TTC549 (cell line): ENCODE measurements around the gene CES1.
"Not testable (repeated sequence)": the region's sequence is repeated elsewhere in the genome, so short reads cannot be mapped to it uniquely, and the experiment has no call there.

Experiments used
- FAIRE-seq: peaks from 2 replicates; lab custom pipeline; 2012; peaks lifted over from hg19 to GRCh38; lab: Jason Lieb, UNC

Gene CES1

GRCh38 chr16:55790240-55790639, 42.7 kb downstream of the CES1 start:
- FAIRE-seq = not testable (repeated sequence)

GRCh38 chr16:55782793-55783091, 50.2 kb downstream of the CES1 start:
- FAIRE-seq = not testable (repeated sequence)

GRCh38 chr16:55782091-55782792, 50.7 kb downstream of the CES1 start:
- FAIRE-seq = not testable (repeated sequence)

GRCh38 chr16:55781456-55781855, 51.4 kb downstream of the CES1 start:
- FAIRE-seq = not testable (repeated sequence)

GRCh38 chr16:55780095-55780407, 52.8 kb downstream of the CES1 start:
- FAIRE-seq = not testable (repeated sequence)

GRCh38 chr16:55779402-55780094, 53.3 kb downstream of the CES1 start:
- no peak for FAIRE-seq

- no peak for FAIRE-seq
Measured at GRCh38 chr16:55778757-55779156, 54.1 kb downstream of the CES1 start.

- FAIRE-seq = no peak
Measured at GRCh38 chr16:55775857-55776256, 57.0 kb downstream of the CES1 start.

GRCh38 chr16:55773859-55774549, 58.9 kb downstream of the CES1 start:
- FAIRE-seq = no peak

- FAIRE-seq = no peak
Measured at GRCh38 chr16:55765161-55765560, 67.7 kb downstream of the CES1 start.

GRCh38 chr16:55760310-55761001, 72.4 kb downstream of the CES1 start:
- no peak for FAIRE-seq

- FAIRE-seq = not testable (repeated sequence)
Measured at GRCh38 chr16:55759965-55760309, 73.0 kb downstream of the CES1 start.

GRCh38 chr16:55757595-55758527, 75.0 kb downstream of the CES1 start:
- FAIRE-seq = not testable (repeated sequence)

- FAIRE-seq = no peak
Measured at GRCh38 chr16:55756963-55757362, 75.9 kb downstream of the CES1 start.

- no peak for FAIRE-seq
Measured at GRCh38 chr16:55754056-55754455, 78.8 kb downstream of the CES1 start.

- not testable (repeated sequence) for FAIRE-seq
Measured at GRCh38 chr16:55753145-55753631, 79.7 kb downstream of the CES1 start.
